HEK293 (cell line): ENCODE data around the gene MYOCOS.

ENCODE experiments used
- CTCF ChIP-seq: fragments of 450-650 bp; formaldehyde crosslinking; IDR thresholded peaks from 2 replicates; pipeline ENCODE4 v1.5.1; 2016; ENCODE audit warnings: missing biosample characterization, missing genetic modification characterization
- EGR2 ChIP-seq: fragments of 450-650 bp; formaldehyde crosslinking; IDR thresholded peaks from 2 replicates; pipeline ENCODE4 v1.5.1; 2016; ENCODE audit warnings: low read depth, missing biosample characterization, missing genetic modification characterization
- TCF7L2 ChIP-seq: IDR thresholded peaks from 2 replicates; pipeline ENCODE4 v1.6.1; 2011; ENCODE audit warnings: low read depth, mild to moderate bottlenecking, inconsistent platforms, low read length, moderate library complexity, borderline replicate concordance
- TSHZ1 ChIP-seq: fragments of 450-650 bp; formaldehyde crosslinking; IDR thresholded peaks from 2 replicates; pipeline ENCODE4 v1.5.1; 2016; ENCODE audit warnings: missing biosample characterization, missing genetic modification characterization, borderline replicate concordance
- ZBTB26 ChIP-seq: fragments of 450-650 bp; formaldehyde crosslinking; optimal IDR thresholded peaks from 2 replicates; pipeline ENCODE3; 2016; ENCODE audit warnings: missing biosample characterization, mild to moderate bottlenecking, missing genetic modification characterization
- ZBTB48 ChIP-seq: fragments of 450-650 bp; formaldehyde crosslinking; IDR thresholded peaks from 2 replicates; pipeline ENCODE4 v1.5.1; 2016; ENCODE audit warnings: missing biosample characterization, missing genetic modification characterization
- ZNF175 ChIP-seq: fragments of 450-650 bp; formaldehyde crosslinking; IDR thresholded peaks from 2 replicates; pipeline ENCODE4 v1.5.1; 2016; ENCODE audit warnings: missing biosample characterization, missing genetic modification characterization
- ZNF24 ChIP-seq: fragments of 450-650 bp; formaldehyde crosslinking; IDR thresholded peaks from 2 replicates; pipeline ENCODE4 v1.5.1; 2016; ENCODE audit warnings: missing biosample characterization, missing genetic modification characterization
- ZNF302 ChIP-seq: fragments of 450-650 bp; formaldehyde crosslinking; IDR thresholded peaks from 2 replicates; pipeline ENCODE4 v1.5.1; 2016; ENCODE audit warnings: missing biosample characterization, missing genetic modification characterization, low read depth
- ZNF501 ChIP-seq: fragments of 450-650 bp; formaldehyde crosslinking; IDR thresholded peaks from 2 replicates; pipeline ENCODE4 v1.5.1; 2016; ENCODE audit warnings: missing biosample characterization, missing genetic modification characterization
- ZNF510 ChIP-seq: fragments of 450-650 bp; formaldehyde crosslinking; IDR thresholded peaks from 2 replicates; pipeline ENCODE4 v1.5.1; 2018; ENCODE audit warnings: mild to moderate bottlenecking, missing genetic modification characterization, missing biosample characterization; ENCODE audit not compliant: insufficient replicate concordance
- ZNF623 ChIP-seq: fragments of 450-650 bp; formaldehyde crosslinking; IDR thresholded peaks from 2 replicates; pipeline ENCODE4 v1.5.1; 2016; ENCODE audit warnings: missing biosample characterization, missing genetic modification characterization
- ZNF654 ChIP-seq: fragments of 450-650 bp; formaldehyde crosslinking; IDR thresholded peaks from 2 replicates; pipeline ENCODE4 v1.5.1; 2016; ENCODE audit warnings: low read depth, missing biosample characterization, missing genetic modification characterization
- ZSCAN23 ChIP-seq: fragments of 450-650 bp; formaldehyde crosslinking; IDR thresholded peaks from 2 replicates; pipeline ENCODE4 v1.5.1; 2016; ENCODE audit warnings: missing biosample characterization, missing genetic modification characterization

- no peak for TF ChIP-seq CTCF (tag by site-specific recombination)
- TF ChIP-seq ZSCAN23 (tag by site-specific recombination): no peak
- no peak for TF ChIP-seq ZNF623
- no peak for TF ChIP-seq EGR2 (tag by site-specific recombination)
- no peak for TF ChIP-seq TCF7L2
- TF ChIP-seq ZNF24: no peak
- no peak for TF ChIP-seq ZNF175 (tag by site-specific recombination)
- TF ChIP-seq TSHZ1: no peak
- no peak for TF ChIP-seq ZNF654
- TF ChIP-seq ZNF302 (tag by site-specific recombination): no peak
- no peak for TF ChIP-seq ZNF501 (tag by site-specific recombination)
- no peak for TF ChIP-seq ZNF510 (tag by site-specific recombination)
- TF ChIP-seq ZBTB48 (tag by site-specific recombination): no peak
- no peak for TF ChIP-seq ZBTB26 (tag by site-specific recombination)
These were observed 42.9 kb downstream of the MYOCOS start for GRCh38 chr1:171664976-171665375.
